ENCODE measurements around the gene RAB6A. TPM values are rescaled to one million over a fixed set of nuclear protein-coding genes. Genes with fewer than 3 reads are reported as not detected.

Gene RAB6A
- total RNA-seq, 1 experiment from 2014 or later, result 60.6 TPM

- no peak for DNase-seq (ENCODE audit: extremely low read depth, low read depth)
Measured at GRCh38 chr11:73659961-73660360, 100.9 kb downstream of the RAB6A start.

- no peak for DNase-seq (ENCODE audit: extremely low read depth, low read depth)
Measured at GRCh38 chr11:73656985-73657384, 103.9 kb downstream of the RAB6A start.

- DNase-seq (ENCODE audit: extremely low read depth, low read depth), result no peak
Measured at GRCh38 chr11:73655686-73656085, 105.2 kb downstream of the RAB6A start.

DNA sequence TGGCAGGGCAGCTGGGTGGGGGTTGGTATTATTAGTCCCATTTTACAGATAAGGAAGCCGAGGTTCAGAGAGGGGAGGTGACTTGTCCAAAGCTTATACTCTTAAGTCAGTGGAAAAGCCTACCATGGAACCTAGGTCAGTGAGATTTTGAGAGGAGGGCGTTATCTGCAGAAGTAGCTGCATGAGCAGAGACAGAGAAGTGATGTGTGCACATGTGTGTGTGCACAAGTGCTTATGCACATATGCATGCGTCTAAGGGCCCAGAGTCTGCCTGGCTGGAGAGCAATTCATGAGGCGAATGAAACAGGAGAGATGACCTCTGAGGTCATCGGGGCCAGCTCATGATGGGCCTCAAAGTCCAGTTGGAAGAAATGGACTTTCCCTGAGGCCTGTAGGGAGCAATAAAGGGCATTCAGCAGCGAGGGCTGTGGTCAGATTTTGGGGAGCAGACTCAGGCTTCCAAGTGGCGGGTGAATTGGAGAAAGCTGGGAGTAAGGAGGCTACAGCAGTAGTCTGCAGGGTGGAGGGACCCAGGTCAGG lies 106.3 kb downstream of the RAB6A start:
- DNase-seq (ENCODE audit: extremely low read depth, low read depth), result no peak

DNA sequence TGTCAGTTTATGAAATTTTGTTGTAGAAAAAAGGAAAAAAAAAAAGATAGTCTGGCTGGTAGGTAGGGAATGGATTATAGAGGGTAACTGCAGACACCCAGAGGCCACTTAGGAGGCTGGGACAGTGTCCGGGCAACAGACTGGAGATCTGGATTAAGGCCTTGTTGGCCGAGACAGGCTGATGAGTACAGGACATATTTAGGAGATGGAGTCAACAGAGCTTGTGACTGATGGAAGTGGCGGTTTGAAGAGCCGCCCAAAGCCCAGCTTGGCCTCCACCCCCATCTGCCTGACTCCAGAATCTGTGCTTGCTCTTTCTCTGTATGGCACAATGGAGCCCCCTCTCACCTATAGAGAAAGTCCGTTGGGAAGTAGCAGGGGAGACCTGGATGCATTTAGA lies 106.9 kb downstream of the RAB6A start:
- DNase-seq (ENCODE audit: extremely low read depth, low read depth), result no peak

DNA sequence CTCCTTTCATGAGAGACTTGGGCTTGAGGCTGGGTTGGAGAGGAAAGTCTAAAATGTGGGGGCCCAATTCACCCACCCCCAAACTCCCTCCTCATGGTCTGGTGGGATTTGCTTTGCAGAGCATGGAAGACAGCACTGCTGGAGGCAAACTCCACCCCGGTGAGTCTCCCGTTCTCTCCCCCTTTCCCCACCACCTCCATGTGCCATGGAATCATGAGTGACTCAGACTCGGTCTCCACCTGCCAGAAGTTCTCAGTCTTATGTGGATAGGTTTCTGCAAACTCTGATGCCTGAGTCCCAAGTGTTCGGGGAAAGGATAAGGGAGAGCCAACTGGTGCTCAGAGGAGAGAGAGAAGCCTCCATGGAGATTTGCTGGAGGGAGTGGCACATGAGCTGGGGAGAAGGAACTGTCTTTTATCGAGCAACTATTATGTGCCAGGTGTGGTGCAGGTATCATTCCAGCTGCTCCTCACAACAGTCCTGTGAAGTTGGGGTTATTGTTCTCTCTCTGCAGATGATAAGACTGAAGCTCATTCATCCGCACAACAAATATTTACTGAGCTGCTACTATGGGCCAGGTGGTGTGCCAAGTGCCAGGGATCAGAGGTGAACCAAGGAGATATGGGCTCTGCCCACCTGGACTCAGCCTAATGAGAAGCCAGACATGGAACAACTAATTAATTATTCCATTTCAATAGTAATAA lies 107.9 kb downstream of the RAB6A start:
- DNase-seq (ENCODE audit: extremely low read depth, low read depth), result no peak

- DNase-seq (ENCODE audit: extremely low read depth, low read depth), result no peak
Measured at GRCh38 chr11:73652046-73652730, 108.7 kb downstream of the RAB6A start.

DNA sequence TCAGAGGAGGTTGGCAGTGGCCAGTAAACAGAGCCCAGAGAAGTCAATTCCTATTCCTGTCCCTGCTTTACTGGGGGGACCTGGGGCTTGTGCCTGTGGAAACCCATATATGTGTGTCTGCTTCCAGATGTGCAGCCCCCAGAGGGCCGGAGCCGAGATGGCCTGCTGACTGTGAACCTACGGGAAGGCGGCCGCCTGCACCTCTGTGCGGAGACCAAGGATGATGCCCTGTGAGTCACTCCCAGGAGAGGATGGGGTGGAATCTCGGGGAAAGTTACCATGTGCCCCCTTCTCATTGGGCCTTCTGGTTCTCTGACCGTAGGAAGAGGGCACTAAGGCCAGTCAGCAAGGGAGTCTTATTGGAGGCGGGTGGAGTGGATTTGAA lies 109.2 kb downstream of the RAB6A start:
- no peak for DNase-seq (ENCODE audit: extremely low read depth, low read depth)

GRCh38 chr11:73651252-73651651 lies 109.6 kb downstream of the RAB6A start:
- no peak for DNase-seq (ENCODE audit: extremely low read depth, low read depth)

GRCh38 chr11:73650400-73650799 lies 110.5 kb downstream of the RAB6A start:
- no peak for DNase-seq (ENCODE audit: extremely low read depth, low read depth)

- DNase-seq (ENCODE audit: extremely low read depth, low read depth), result no peak
Measured at GRCh38 chr11:73649206-73649605, 111.7 kb downstream of the RAB6A start.

- no peak for DNase-seq (ENCODE audit: extremely low read depth, low read depth)
Measured at GRCh38 chr11:73648571-73649046, 112.3 kb downstream of the RAB6A start.

DNA sequence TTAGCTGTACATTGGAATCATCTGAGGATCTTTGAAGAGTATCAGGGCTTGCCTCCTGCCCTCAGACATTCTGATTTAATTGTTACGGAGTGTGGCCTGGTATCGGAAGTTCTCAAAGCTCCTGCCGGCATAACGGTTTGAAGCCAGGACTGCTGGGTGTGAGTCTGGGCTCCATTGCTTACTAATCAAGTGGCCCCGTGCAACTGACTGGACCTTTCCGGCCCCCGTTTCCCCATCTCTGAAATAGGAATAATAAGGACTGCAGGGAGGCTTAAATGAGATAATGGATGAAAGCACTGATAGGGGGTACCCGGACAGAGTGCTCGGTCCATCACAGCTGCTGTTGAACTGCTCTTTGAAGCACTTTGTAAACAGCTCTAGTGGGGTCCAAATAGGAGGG lies 112.8 kb downstream of the RAB6A start:
- DNase-seq (ENCODE audit: extremely low read depth, low read depth), result no peak

DNA sequence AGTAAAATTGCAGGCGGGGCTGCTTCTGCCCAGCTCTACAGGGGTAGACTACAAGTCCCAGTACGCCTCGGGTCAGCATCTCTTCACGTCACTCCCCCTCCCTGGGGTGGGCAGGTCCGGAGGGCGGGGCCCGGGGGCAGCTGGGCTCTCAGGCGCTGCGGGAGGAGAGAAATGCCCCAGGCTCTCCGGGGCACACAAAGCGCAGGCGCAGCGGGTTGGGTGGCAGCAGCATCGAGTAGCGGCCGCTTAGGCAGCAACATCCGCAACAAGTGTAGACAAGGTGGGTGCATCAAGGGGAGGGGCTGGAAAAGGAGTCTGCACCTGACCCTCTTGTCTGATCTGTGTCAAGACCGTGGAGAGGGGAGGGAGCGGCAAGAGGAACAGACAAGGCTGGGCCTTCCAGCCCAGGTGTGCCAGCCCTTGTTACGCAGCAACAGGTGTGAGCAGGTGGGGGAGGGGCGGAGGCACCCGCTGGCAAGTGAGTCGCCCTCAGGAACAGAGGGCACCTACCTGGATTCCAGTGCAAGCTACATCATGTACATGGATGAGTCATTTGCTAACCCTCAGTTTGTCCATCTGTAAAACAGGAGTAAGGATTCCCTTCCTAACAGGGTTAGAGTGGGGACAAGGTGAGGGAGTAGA lies 113.3 kb downstream of the RAB6A start:
- DNase-seq (ENCODE audit: extremely low read depth, low read depth), result peak; percentile 60

DNA sequence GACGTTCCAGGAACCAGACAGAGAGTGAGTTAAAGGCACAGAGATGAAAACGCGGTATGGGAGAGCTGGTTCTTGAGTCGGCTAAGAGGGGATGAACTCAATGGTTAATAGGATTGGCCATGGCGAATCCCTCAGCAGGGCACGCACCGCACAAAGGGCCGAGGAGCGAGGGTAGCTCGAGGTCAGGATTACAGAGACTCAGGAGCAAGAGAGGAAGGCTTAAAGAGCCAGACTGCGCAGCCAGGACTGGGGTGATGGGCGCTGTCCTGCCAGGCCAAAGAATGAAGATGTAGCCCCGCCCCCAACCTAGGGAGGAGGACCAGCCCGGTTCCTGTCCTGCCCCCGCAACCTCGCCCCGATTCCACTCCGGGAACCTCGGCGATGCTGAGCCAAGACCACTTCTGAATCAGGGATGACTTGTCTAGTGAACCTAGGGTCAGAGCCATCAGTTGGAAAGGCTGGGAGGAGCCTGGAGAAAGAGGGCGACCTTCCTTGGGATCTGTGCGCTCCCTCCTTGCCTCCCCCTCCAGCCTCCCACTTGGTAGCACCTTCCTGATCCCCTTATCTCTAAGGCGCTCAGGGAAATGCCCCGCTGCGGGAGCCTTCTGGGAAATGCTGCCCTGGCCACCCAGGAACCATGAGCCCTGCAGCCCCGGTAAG lies 114.8 kb downstream of the RAB6A start, which contains the start of gene PLEKHB1:
Gene PLEKHB1 (plus strand): TSS at position 610 of the 660 bp plus-strand sequence. CDS start 28 bp downstream, at position 638.
- no peak for DNase-seq (ENCODE audit: extremely low read depth, low read depth)

DNA sequence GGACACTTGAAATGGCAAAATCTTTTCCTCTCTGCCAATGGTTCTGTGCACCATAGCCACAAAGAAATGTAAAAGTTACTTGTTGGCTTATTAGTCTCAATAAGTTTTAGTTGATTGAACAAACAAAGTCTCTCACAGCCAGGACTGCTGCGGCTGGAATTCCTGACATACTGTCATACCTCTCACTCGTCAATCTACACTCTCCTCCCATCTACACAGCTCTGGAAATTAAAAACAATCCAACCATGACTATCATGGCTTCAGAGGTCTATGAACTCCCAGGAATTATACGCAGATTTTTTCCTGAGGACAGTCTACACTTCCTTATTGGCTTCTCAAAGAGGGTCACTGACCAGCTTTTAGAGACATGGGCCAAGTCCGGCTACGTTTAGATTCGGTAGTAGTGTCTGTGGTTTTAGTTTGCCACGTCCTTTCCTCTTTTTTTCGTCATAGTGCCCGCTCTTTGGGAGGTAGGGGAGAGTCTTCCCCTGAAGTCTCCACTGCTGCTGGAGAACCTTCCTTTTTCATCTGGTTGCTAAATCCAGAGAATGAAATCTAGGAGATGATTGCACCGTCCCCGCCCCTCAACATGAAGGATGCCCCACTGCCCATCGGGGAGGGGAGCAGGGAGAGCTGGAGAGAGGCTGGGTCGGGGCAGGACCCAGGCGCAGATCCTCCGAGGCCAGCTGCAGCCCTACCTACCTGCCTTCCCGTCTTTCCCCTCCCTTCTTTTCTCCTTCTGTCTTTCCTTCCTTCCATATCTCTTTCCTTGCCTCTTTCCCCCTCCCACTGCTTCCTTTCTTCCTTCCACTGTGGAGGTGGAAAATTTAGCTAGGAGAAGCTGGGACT lies 115.5 kb downstream of the RAB6A start:
- DNase-seq (ENCODE audit: extremely low read depth, low read depth), result no peak

DNA sequence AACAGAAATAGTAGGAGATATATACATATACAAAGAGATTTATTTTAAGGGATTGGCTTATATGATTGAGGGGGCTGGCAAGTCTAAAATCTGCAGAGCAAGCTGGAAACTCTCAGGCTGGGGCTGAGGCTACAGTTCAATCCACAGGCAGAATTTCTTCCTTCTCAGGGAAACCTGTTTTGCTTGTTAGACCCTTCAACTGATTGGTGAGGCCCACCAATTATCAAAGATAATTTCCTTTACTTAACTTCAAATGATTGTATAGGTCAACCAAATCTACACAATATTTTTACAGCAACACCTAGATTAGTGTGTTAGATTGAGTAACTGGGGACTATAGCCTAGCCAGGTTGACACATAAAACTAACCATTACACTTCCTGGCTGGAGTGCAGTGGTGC lies 119.2 kb downstream of the RAB6A start:
- no peak for DNase-seq (ENCODE audit: extremely low read depth, low read depth)

DNA sequence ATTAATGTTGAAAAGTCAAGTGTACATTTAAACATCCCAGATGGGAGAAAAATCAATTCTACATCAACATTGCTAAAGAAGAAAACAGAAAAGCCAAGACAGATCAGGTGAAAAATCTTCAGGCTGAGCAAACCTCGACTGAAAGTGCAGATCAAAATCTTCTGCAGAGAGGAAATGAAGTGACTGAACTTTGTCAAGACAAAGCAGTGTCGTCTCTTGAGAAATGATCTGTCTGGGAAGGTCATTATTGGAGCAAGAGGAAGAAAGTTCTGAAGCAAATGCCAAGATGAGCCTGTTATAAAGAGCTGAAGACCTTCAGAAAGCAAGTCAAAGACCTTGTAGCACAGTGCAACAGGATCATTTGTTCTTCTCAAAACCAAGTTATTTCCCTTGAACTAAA lies 120.3 kb downstream of the RAB6A start:
- no peak for DNase-seq (ENCODE audit: extremely low read depth, low read depth)

DNA sequence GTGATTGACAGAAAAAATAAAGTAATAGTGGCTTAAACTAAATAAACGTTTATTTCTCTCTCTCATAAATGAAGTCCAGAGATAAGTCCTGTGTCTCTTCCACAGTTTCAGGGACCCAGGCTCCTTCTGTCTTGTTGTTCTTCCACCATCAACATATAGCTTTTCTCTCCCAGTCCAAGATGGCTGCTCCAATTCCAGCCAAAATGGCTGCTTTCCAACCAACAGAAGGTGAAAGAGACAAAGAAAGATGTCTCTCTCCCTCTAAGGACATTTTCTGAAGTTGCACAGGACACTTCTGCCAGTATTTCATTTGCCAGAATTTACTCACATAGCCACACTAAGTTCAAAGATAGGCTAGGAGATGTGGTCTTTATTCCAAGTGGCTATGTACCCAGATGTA lies 123.9 kb downstream of the RAB6A start:
- no peak for DNase-seq (ENCODE audit: extremely low read depth, low read depth)

GRCh38 chr11:73636249-73636648 lies 124.6 kb downstream of the RAB6A start:
- DNase-seq (ENCODE audit: extremely low read depth, low read depth), result no peak
